ENCODE measurements around the gene SMARCA2.

Gene SMARCA2

DNA sequence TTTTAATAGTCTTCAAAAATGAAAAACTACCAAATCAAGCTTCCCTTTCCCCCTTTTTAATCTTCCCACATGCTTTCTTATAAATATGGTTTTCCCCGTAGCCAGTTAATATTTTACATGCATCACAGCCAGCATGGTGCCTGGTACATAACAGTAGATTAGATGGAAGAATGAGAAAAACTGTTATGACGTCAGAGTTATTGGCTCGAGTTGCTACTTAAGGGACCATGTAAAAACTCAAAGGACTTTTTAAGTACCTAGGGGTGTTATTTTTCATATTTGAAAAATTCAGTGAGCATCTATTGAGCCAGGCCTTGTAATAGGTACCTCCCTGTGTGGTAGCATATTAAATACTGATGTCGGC is 176.4 kb downstream of the SMARCA2 start:
- no peak for TF ChIP-seq SIN3A (IDR thresholded peaks at IDR 0.05; ENCODE audit: borderline replicate concordance, insufficient read depth, low read length)
- no peak for TF ChIP-seq FOXP2 (optimal IDR thresholded peaks at IDR 0.05; ENCODE audit: borderline replicate concordance, extremely low read depth, extremely low read length, insufficient read depth)

GRCh38 chr9:2192356-2192979 is 177.3 kb downstream of the SMARCA2 start:
- TF ChIP-seq, protein P1, sequence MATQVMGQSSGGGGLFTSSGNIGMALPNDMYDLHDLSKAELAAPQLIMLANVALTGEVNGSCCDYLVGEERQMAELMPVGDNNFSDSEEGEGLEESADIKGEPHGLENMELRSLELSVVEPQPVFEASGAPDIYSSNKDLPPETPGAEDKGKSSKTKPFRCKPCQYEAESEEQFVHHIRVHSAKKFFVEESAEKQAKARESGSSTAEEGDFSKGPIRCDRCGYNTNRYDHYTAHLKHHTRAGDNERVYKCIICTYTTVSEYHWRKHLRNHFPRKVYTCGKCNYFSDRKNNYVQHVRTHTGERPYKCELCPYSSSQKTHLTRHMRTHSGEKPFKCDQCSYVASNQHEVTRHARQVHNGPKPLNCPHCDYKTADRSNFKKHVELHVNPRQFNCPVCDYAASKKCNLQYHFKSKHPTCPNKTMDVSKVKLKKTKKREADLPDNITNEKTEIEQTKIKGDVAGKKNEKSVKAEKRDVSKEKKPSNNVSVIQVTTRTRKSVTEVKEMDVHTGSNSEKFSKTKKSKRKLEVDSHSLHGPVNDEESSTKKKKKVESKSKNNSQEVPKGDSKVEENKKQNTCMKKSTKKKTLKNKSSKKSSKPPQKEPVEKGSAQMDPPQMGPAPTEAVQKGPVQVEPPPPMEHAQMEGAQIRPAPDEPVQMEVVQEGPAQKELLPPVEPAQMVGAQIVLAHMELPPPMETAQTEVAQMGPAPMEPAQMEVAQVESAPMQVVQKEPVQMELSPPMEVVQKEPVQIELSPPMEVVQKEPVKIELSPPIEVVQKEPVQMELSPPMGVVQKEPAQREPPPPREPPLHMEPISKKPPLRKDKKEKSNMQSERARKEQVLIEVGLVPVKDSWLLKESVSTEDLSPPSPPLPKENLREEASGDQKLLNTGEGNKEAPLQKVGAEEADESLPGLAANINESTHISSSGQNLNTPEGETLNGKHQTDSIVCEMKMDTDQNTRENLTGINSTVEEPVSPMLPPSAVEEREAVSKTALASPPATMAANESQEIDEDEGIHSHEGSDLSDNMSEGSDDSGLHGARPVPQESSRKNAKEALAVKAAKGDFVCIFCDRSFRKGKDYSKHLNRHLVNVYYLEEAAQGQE (IDR thresholded peaks at IDR 0.05; ENCODE audit: insufficient read depth in 1 of 2, low read depth in 2 of 2, low read length in 2 of 2) = no peak
- TF ChIP-seq FOXP2 (optimal IDR thresholded peaks at IDR 0.05; ENCODE audit: borderline replicate concordance, extremely low read depth, extremely low read length, insufficient read depth) = no peak
- no peak for TF ChIP-seq TAF1 (IDR thresholded peaks at IDR 0.05; ENCODE audit: borderline replicate concordance, insufficient read depth, low read length)
- TF ChIP-seq POLR2AphosphoS5 (IDR thresholded peaks at IDR 0.05; ENCODE audit: low read depth, low read length) = no peak
- no peak for TF ChIP-seq SIN3A (IDR thresholded peaks at IDR 0.05; ENCODE audit: borderline replicate concordance, insufficient read depth, low read length)

GRCh38 chr9:2193552-2193951 is 178.4 kb downstream of the SMARCA2 start:
- TF ChIP-seq FOXP2 (optimal IDR thresholded peaks at IDR 0.05; ENCODE audit: borderline replicate concordance, extremely low read depth, extremely low read length, insufficient read depth) = no peak
- TF ChIP-seq SIN3A (IDR thresholded peaks at IDR 0.05; ENCODE audit: borderline replicate concordance, insufficient read depth, low read length) = no peak
- no peak for TF ChIP-seq TAF1 (IDR thresholded peaks at IDR 0.05; ENCODE audit: borderline replicate concordance, insufficient read depth, low read length)
- TF ChIP-seq POLR2AphosphoS5 (IDR thresholded peaks at IDR 0.05; ENCODE audit: low read depth, low read length) = no peak
- TF ChIP-seq, protein P1 (IDR thresholded peaks at IDR 0.05; ENCODE audit: insufficient read depth in 1 of 2, low read depth in 2 of 2, low read length in 2 of 2) = no peak

- TF ChIP-seq SIN3A (IDR thresholded peaks at IDR 0.05; ENCODE audit: borderline replicate concordance, insufficient read depth, low read length) = no peak
- TF ChIP-seq FOXP2 (optimal IDR thresholded peaks at IDR 0.05; ENCODE audit: borderline replicate concordance, extremely low read depth, extremely low read length, insufficient read depth) = no peak
Measured at GRCh38 chr9:2195211-2195610, 180.1 kb downstream of the SMARCA2 start.

DNA sequence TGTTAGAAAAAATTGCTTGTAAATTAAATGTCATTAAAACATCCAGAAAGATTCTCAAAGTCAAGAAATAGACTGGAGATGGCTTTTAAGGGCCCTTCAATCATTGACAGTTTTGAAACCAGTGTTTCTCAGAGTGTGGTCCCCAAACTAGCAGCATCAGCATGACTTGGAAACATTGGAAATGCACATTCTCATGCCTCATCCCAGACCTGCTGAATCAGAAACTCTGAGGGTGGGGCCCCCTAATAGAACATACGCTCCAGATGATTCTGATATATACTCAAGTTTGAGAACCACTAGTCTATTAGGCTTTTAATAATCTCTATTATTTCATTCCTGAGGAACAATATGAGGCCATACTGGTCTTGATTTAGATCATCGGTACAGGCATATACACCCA is 181.6 kb downstream of the SMARCA2 start:
- TF ChIP-seq TAF1 (IDR thresholded peaks at IDR 0.05; ENCODE audit: borderline replicate concordance, insufficient read depth, low read length) = no peak
- TF ChIP-seq SIN3A (IDR thresholded peaks at IDR 0.05; ENCODE audit: borderline replicate concordance, insufficient read depth, low read length) = no peak
- no peak for TF ChIP-seq POLR2AphosphoS5 (IDR thresholded peaks at IDR 0.05; ENCODE audit: low read depth, low read length)
- TF ChIP-seq FOXP2 (optimal IDR thresholded peaks at IDR 0.05; ENCODE audit: borderline replicate concordance, extremely low read depth, extremely low read length, insufficient read depth) = no peak

DNA sequence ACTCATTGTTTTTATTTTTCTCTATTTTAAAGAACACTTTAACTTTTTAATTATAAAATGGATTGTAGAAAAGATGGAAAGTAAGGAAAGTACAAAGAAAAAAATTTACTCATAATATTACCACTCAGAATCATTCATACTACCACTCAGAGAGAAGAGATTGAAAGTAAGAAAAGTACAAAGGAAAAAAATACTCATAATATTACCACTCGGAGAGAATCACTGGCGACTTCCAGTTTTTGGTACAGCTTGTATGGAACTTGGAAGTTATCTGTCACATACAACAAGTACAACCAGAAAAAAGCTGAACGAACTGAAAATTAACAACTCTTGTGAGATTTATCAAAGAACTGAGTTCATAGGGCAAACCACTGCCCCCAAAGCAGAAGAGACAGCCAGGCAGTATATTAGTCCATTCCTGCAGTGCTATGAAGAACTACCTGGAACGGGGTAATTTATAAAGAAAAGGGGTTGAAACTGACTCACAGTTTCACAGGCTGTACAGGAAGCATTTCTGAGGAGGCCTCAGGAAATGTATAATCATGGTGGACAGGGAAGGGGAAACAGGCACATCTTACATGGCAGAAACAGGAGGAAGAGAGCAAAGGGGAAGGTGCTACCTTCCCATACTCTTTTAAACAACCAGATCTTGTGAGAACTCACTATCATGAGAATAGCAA is 183.9 kb downstream of the SMARCA2 start:
- TF ChIP-seq SIN3A (IDR thresholded peaks at IDR 0.05; ENCODE audit: borderline replicate concordance, insufficient read depth, low read length) = no peak
- TF ChIP-seq, protein P1 (IDR thresholded peaks at IDR 0.05; ENCODE audit: insufficient read depth in 1 of 2, low read depth in 2 of 2, low read length in 2 of 2) = no peak
- TF ChIP-seq FOXP2 (optimal IDR thresholded peaks at IDR 0.05; ENCODE audit: borderline replicate concordance, extremely low read depth, extremely low read length, insufficient read depth) = no peak
- no peak for TF ChIP-seq POLR2AphosphoS5 (IDR thresholded peaks at IDR 0.05; ENCODE audit: low read depth, low read length)
- TF ChIP-seq TAF1 (IDR thresholded peaks at IDR 0.05; ENCODE audit: borderline replicate concordance, insufficient read depth, low read length) = no peak
